ENCODE data around the gene TUBA1A.
"Not testable (repeated sequence)": the region's sequence is repeated elsewhere in the genome, so short reads cannot be mapped to it uniquely, and the experiment has no call there.

The TUBA1A gene

DNA sequence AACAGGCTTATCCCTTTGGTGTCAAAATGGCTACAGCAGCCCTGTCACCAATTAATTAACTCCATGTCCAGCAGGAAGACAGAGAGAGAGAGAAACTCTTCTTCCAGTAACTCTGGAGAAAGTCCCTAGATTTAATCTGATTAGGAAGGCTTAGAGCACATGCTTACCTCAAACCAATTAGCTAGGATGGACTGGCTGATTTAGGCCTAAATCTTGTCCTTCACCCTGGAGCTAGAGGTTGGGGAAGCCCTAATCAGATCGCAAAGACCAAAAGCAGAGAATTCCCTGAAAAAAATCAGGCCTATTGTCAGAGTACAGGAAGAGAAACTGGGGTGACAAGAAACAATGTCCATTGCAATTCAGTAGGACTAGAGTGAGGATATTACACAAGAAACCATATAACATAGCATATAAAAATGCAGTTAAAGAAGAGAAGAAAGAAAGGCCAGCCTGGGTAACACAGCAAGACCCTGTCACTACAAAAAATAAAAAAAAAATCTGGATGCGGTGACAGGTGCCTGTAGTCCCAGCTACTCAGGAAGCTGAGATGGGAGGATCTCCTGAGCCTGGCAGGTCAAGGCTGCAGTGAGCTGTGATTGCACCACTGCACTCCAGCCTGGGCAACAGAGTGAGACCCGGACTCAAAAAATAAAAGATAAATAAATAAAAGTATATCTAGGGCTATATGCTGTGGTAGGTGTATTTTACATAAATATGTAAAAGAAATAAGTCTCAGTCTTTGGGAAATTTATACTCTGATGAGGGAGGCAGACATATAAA lies 34.9 kb upstream of the TUBA1A start:
- no peak for FAIRE-seq
- no peak for TF ChIP-seq POLR2AphosphoS5 (IDR thresholded peaks at IDR 0.05; ENCODE audit: low read depth, low read length)
- no peak for TF ChIP-seq TAF1 (IDR thresholded peaks at IDR 0.05; ENCODE audit: borderline replicate concordance, low read depth, low read length)
- no peak for TF ChIP-seq POLR2A (IDR thresholded peaks at IDR 0.05; ENCODE audit: low read depth, low read length)

DNA sequence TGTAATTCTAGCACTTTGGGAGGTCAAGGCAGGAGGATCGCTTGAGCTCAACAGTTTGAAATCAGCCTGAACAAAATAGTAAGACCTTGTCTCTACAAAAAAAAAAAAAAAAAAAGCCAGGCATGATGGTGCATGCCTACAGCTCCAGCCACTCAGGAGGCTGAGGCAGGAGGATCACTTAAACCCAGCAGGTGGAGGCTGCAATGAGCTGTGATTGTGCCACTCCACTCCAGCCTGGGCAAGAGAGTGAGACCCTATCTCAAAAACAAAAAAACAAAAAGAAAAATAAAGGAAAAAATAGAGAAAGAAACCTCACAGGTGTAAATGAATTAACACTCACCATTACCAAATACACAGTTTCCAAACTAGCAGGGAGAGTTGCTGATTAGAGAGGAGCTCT lies 34.2 kb upstream of the TUBA1A start:
- FAIRE-seq, result no peak
- TF ChIP-seq TAF1 (IDR thresholded peaks at IDR 0.05; ENCODE audit: borderline replicate concordance, low read depth, low read length) (no peak), POLR2AphosphoS5 (IDR thresholded peaks at IDR 0.05; ENCODE audit: low read depth, low read length) (no peak), POLR2A (IDR thresholded peaks at IDR 0.05; ENCODE audit: low read depth, low read length) (no peak)

More for the DNA sequence above, 34.9 kb upstream of the TUBA1A start:
- no peak for DNase-seq (ENCODE audit: insufficient read length)

DNA sequence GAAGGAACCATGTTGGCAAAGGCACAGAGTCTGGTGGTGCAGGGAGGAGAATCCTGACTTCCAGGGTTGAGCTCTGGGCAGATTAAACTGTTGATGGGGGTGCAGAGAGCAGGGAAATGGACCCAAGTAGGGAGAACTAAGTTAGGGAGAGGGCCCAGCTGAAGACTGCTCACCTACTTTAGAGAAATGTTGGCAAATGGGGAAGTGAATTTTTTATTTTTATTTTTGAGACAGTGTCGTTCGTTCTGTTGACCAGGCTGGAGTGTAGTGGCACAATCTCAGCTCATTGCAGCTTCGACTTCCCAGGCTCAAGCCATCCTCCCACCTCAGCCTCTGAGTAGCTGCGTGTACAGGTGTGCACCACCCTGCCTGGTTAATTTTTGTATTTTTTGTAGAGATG lies 32.1 kb upstream of the TUBA1A start:
- TF ChIP-seq POLR2A (IDR thresholded peaks at IDR 0.05; ENCODE audit: low read depth, low read length) (no peak), POLR2AphosphoS5 (IDR thresholded peaks at IDR 0.05; ENCODE audit: low read depth, low read length) (no peak), TAF1 (IDR thresholded peaks at IDR 0.05; ENCODE audit: borderline replicate concordance, low read depth, low read length) (no peak)
- no peak for DNase-seq (ENCODE audit: insufficient read length)
- FAIRE-seq, result no peak

More for the DNA sequence above, 34.2 kb upstream of the TUBA1A start:
- DNase-seq (ENCODE audit: insufficient read length), result no peak

DNA sequence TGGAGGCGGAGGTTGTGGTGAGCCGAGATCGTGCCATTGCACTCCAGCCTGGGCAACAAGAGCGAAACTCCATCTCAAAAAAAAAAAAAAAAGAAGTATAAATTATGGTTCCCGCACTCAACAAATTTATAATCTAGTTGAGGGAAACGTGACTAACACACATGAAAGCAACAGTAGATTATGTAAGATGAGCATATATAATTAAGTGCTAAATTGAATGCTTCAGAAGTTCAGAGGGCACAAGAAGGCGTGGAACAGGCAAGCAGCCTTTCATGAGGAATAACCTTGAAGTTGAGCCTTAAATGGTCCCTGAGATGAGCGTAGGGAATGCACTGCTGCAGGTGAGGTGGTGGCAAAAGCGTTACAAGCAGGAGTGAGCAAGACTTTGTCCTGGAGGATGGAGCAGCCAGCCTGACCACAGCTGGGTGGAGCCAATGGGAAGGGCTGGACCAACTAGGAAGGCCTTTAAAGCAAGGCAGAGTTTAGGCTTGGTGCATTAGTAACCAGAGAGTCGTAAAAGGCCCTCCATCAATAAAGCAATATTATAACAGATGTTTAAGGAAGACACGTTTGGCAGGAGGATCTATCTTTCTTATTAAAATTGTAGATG lies 30.6 kb upstream of the TUBA1A start:
- DNase-seq (ENCODE audit: insufficient read length) (no peak), FAIRE-seq (no peak)
- no peak for TF ChIP-seq TAF1 (IDR thresholded peaks at IDR 0.05; ENCODE audit: borderline replicate concordance, low read depth, low read length)
- TF ChIP-seq POLR2A (IDR thresholded peaks at IDR 0.05; ENCODE audit: low read depth, low read length), result no peak
- TF ChIP-seq POLR2AphosphoS5 (IDR thresholded peaks at IDR 0.05; ENCODE audit: low read depth, low read length), result no peak

- FAIRE-seq (no peak), DNase-seq (ENCODE audit: insufficient read length) (no peak)
- no peak for TF ChIP-seq POLR2AphosphoS5 (IDR thresholded peaks at IDR 0.05; ENCODE audit: low read depth, low read length)
- TF ChIP-seq TAF1 (IDR thresholded peaks at IDR 0.05; ENCODE audit: borderline replicate concordance, low read depth, low read length), result no peak
- TF ChIP-seq POLR2A (IDR thresholded peaks at IDR 0.05; ENCODE audit: low read depth, low read length), result no peak
Observed at GRCh38 chr12:49212572-49212971, 23.7 kb upstream of the TUBA1A start.

- FAIRE-seq; DNase-seq (ENCODE audit: insufficient read length): not testable (repeated sequence)
Observed at GRCh38 chr12:49210703-49211102, 21.8 kb upstream of the TUBA1A start.

GRCh38 chr12:49208676-49209075 lies 19.8 kb upstream of the TUBA1A start:
- TF ChIP-seq POLR2A (IDR thresholded peaks at IDR 0.05; ENCODE audit: low read depth, low read length) (no peak), TAF1 (IDR thresholded peaks at IDR 0.05; ENCODE audit: borderline replicate concordance, low read depth, low read length) (no peak), POLR2AphosphoS5 (IDR thresholded peaks at IDR 0.05; ENCODE audit: low read depth, low read length) (no peak)
- FAIRE-seq (no peak), DNase-seq (ENCODE audit: insufficient read length) (no peak)

GRCh38 chr12:49208146-49208545 lies 19.3 kb upstream of the TUBA1A start:
- DNase-seq (ENCODE audit: insufficient read length) (no peak), FAIRE-seq (no peak)
- TF ChIP-seq POLR2A (IDR thresholded peaks at IDR 0.05; ENCODE audit: low read depth, low read length), result no peak
- no peak for TF ChIP-seq TAF1 (IDR thresholded peaks at IDR 0.05; ENCODE audit: borderline replicate concordance, low read depth, low read length)
- no peak for TF ChIP-seq POLR2AphosphoS5 (IDR thresholded peaks at IDR 0.05; ENCODE audit: low read depth, low read length)

- no peak for DNase-seq (ENCODE audit: insufficient read length)
- FAIRE-seq, result no peak
- no peak for TF ChIP-seq TAF1 (IDR thresholded peaks at IDR 0.05; ENCODE audit: borderline replicate concordance, low read depth, low read length)
- TF ChIP-seq POLR2AphosphoS5 (IDR thresholded peaks at IDR 0.05; ENCODE audit: low read depth, low read length), result no peak
- TF ChIP-seq POLR2A (IDR thresholded peaks at IDR 0.05; ENCODE audit: low read depth, low read length), result no peak
Observed at GRCh38 chr12:49206389-49206788, 17.5 kb upstream of the TUBA1A start.

- FAIRE-seq (no peak), DNase-seq (ENCODE audit: insufficient read length) (no peak)
- TF ChIP-seq POLR2AphosphoS5 (IDR thresholded peaks at IDR 0.05; ENCODE audit: low read depth, low read length), result no peak
- TF ChIP-seq POLR2A (IDR thresholded peaks at IDR 0.05; ENCODE audit: low read depth, low read length), result no peak
- TF ChIP-seq TAF1 (IDR thresholded peaks at IDR 0.05; ENCODE audit: borderline replicate concordance, low read depth, low read length), result no peak
Observed at GRCh38 chr12:49201595-49202295, 12.9 kb upstream of the TUBA1A start.

- no peak for FAIRE-seq
- DNase-seq (ENCODE audit: insufficient read length), result no peak
- TF ChIP-seq TAF1 (IDR thresholded peaks at IDR 0.05; ENCODE audit: borderline replicate concordance, low read depth, low read length) (no peak), POLR2AphosphoS5 (IDR thresholded peaks at IDR 0.05; ENCODE audit: low read depth, low read length) (no peak), POLR2A (IDR thresholded peaks at IDR 0.05; ENCODE audit: low read depth, low read length) (no peak)
Observed at GRCh38 chr12:49200919-49201594, 12.2 kb upstream of the TUBA1A start.
